Measurements from ENCODE around the gene SLC35A5.
A peak's percentile ranks its signal among the peaks of the same experiment; 100 is the strongest.

Gene SLC35A5

GRCh38 chr3:112579232-112579631, 17.4 kb downstream of the SLC35A5 start:
- DNase-seq = peak; percentile 38

GRCh38 chr3:112579697-112580096, 17.9 kb downstream of the SLC35A5 start:
- DNase-seq = no peak

- peak; percentile 69 for DNase-seq
Observed at GRCh38 chr3:112582244-112582874, 20.5 kb downstream of the SLC35A5 start.

GRCh38 chr3:112583105-112583504, 21.3 kb downstream of the SLC35A5 start:
- no peak for DNase-seq

- DNase-seq = no peak
Observed at GRCh38 chr3:112585782-112586181, 23.9 kb downstream of the SLC35A5 start.

- DNase-seq = no peak
Observed at GRCh38 chr3:112587336-112587735, 25.5 kb downstream of the SLC35A5 start.

GRCh38 chr3:112593258-112593657, 31.4 kb downstream of the SLC35A5 start:
- no peak for DNase-seq

GRCh38 chr3:112594856-112595255, 33.0 kb downstream of the SLC35A5 start:
- no peak for DNase-seq

GRCh38 chr3:112597945-112598344, 36.1 kb downstream of the SLC35A5 start:
- no peak for DNase-seq

GRCh38 chr3:112598731-112599130, 36.9 kb downstream of the SLC35A5 start:
- DNase-seq = no peak

GRCh38 chr3:112602217-112602838, 40.5 kb downstream of the SLC35A5 start:
- DNase-seq = no peak

GRCh38 chr3:112604536-112604935, 42.7 kb downstream of the SLC35A5 start:
- peak; percentile 38 for DNase-seq

GRCh38 chr3:112605285-112605684, 43.4 kb downstream of the SLC35A5 start:
- DNase-seq = no peak

GRCh38 chr3:112606098-112606497, 44.3 kb downstream of the SLC35A5 start:
- DNase-seq = no peak

- DNase-seq = no peak
Observed at GRCh38 chr3:112607863-112608262, 46.0 kb downstream of the SLC35A5 start.

- DNase-seq = no peak
Observed at GRCh38 chr3:112610121-112610520, 48.3 kb downstream of the SLC35A5 start.

GRCh38 chr3:112611752-112612515, 50.1 kb downstream of the SLC35A5 start:
- no peak for DNase-seq

GRCh38 chr3:112615989-112616731, 54.3 kb downstream of the SLC35A5 start:
- no peak for DNase-seq

- DNase-seq = no peak
Observed at GRCh38 chr3:112617285-112617684, 55.4 kb downstream of the SLC35A5 start.

- DNase-seq = no peak
Observed at GRCh38 chr3:112619295-112619694, 57.5 kb downstream of the SLC35A5 start.

- no peak for DNase-seq
Observed at GRCh38 chr3:112623213-112623612, 61.4 kb downstream of the SLC35A5 start.

- no peak for DNase-seq
Observed at GRCh38 chr3:112623717-112624116, 61.9 kb downstream of the SLC35A5 start.

- DNase-seq = no peak
Observed at GRCh38 chr3:112627419-112627818, 65.6 kb downstream of the SLC35A5 start.
